Spleen (tissue), 7 donors: Measurements from ENCODE around the gene CXCR1.

Experiments
- POLR2AphosphoS5 ChIP-seq, 3 donors: sonication (generic); formaldehyde crosslinking; IDR thresholded peaks; one replicate each; pipeline ENCODE4 v1.5.1; 2017; ENCODE audit warnings: antibody characterized with exemption in 3 of 3
- TF ChIP-seq, protein P1 (sequence below), 11 experiments: fragments of 200-600 bp in 7 of 11; fragments of 450-650 bp in 4 of 11; sonication (generic) in 4 of 11; IDR thresholded peaks in 8 of 11; conservative IDR thresholded peaks in 3 of 11; 1 replicate in 7 of 11; 2 replicates in 4 of 11; pipeline versions ENCODE4 v1.4.0 to v1.8.0; 2016 to 2021; ENCODE audit warnings: antibody characterized with exemption in 11 of 11, inconsistent platforms in 4 of 11, mild to moderate bottlenecking in 1 of 11
- donor health status: DM: no; HTN: no; CAD: no; lungs with moderate emphysema.
- donor health status: DM: no; HTN: no; CAD: no.
- donor health status: DM: no; HTN: no; CAD: no.

DNA sequence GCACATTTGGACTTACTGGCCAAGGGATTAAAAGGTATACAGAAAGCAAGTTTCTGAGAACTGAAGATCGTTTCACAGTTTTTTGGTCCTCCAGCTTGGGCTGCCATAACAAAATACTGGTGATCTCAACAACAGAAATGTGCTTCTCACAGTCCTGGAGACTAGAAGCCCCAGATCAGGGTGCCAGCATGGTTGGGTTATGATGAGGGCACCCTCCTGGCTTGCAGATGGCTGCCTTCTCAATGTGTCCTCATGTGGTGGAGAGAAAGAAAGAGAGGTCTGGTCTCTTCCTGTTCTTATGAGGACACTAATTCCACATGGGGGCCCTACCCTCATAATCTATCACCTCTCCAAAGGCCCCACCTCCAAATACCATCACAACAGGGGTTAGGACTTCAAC, 20.1 kb upstream of the CXCR1 start:
- TF ChIP-seq, protein P1, sequence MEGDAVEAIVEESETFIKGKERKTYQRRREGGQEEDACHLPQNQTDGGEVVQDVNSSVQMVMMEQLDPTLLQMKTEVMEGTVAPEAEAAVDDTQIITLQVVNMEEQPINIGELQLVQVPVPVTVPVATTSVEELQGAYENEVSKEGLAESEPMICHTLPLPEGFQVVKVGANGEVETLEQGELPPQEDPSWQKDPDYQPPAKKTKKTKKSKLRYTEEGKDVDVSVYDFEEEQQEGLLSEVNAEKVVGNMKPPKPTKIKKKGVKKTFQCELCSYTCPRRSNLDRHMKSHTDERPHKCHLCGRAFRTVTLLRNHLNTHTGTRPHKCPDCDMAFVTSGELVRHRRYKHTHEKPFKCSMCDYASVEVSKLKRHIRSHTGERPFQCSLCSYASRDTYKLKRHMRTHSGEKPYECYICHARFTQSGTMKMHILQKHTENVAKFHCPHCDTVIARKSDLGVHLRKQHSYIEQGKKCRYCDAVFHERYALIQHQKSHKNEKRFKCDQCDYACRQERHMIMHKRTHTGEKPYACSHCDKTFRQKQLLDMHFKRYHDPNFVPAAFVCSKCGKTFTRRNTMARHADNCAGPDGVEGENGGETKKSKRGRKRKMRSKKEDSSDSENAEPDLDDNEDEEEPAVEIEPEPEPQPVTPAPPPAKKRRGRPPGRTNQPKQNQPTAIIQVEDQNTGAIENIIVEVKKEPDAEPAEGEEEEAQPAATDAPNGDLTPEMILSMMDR (IDR thresholded peaks at IDR 0.05 in 8 of 11, conservative IDR thresholded peaks at IDR 0.05 in 3 of 11) = no peak
- no peak for TF ChIP-seq POLR2AphosphoS5 (IDR thresholded peaks at IDR 0.05)
